Skeletal muscle tissue (tissue), 4 donors: ENCODE data around the gene GLCE. TPM values are rescaled to one million over a fixed set of nuclear protein-coding genes. Genes with fewer than 3 reads are reported as not detected.
"Not testable (repeated sequence)": the region's sequence is repeated elsewhere in the genome, so short reads cannot be mapped to it uniquely, and the experiment has no call there.

Experiments used
- H3K27ac ChIP-seq: one replicate; pipeline ENCODE4 v1.7.0; 2013; ENCODE audit warnings: mild to moderate bottlenecking, low read depth, low read length, inconsistent platforms
- H3K27me3 ChIP-seq, 3 donors: one replicate each; pipeline ENCODE4 v1.7.0; 2013; ENCODE audit warnings: low read length in 3 of 3; ENCODE audit not compliant: control insufficient read depth in 3 of 3, insufficient read depth in 3 of 3
- H3K36me3 ChIP-seq, 3 donors: one replicate each; pipeline ENCODE4 v1.7.0; 2013; ENCODE audit warnings: low read length in 3 of 3; ENCODE audit not compliant: control insufficient read depth in 3 of 3, insufficient read depth in 3 of 3
- H3K4me1 ChIP-seq, 3 donors: one replicate each; pipeline ENCODE4 v1.7.0; 2013; ENCODE audit warnings: low read length in 3 of 3, mild to moderate bottlenecking in 3 of 3; ENCODE audit not compliant: control insufficient read depth in 3 of 3, insufficient read depth in 3 of 3
- H3K4me3 ChIP-seq, 3 donors: one replicate each; pipeline ENCODE4 v1.7.0; 2013; ENCODE audit warnings: low read length in 3 of 3
- H3K9ac ChIP-seq, 3 donors: one replicate each; pipeline ENCODE4 v1.7.0; 2013; ENCODE audit warnings: low read length in 3 of 3, mild to moderate bottlenecking in 3 of 3, moderate library complexity in 2 of 3, low read depth in 1 of 3
- H3K9me3 ChIP-seq, 3 donors: one replicate each; pipeline ENCODE4 v1.7.0; 2013; ENCODE audit warnings: low read length in 3 of 3; ENCODE audit not compliant: control insufficient read depth in 3 of 3
- total RNA-seq: library from RNA; depleted of rRNA; stranded (reverse); fragments of >200 nt; gene quantifications from one replicate; pipeline ENCODE4 v1.2.3, GENCODE V29; 2014
- donor health status: Osteomylitis.

GLCE gene
- total RNA-seq, 1 donor from 2014 or later: 38.6 TPM

- H3K9ac ChIP-seq, H3K4me1 ChIP-seq, H3K27ac ChIP-seq, H3K36me3 ChIP-seq, H3K9me3 ChIP-seq, H3K4me3 ChIP-seq: not testable (repeated sequence)
- H3K27me3 ChIP-seq: peaks cover 38 to 46% (median 44%) of the 10 kb centered on the region in 3 donors
These were observed 140.7 kb downstream of the GLCE start for GRCh38 chr15:69301101-69301500.

DNA sequence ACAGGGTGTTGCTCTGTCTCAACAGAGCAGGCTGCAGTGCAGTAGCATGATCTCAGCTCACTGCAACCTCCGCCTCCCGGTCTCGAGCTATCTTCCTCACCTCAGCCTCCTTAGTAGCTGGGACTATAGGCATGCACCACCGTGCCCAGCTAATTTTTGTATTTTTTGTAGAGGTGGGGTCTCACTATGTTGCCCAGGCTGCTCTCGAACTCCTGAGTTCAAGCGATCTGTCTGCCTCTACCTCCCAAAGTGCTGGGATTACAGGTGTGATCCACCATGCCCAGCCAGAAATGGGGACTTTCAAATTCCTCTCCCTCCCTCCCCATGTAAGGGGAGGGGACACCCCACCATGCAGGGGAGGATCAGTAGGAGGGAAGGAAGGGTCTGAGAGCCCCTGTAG, 141.7 kb downstream of the GLCE start:
- H3K4me3 ChIP-seq, H3K27ac ChIP-seq, H3K4me1 ChIP-seq, H3K36me3 ChIP-seq, H3K9me3 ChIP-seq, H3K9ac ChIP-seq: not testable (repeated sequence)
- peaks cover 38 to 45% (median 44%) of the 10 kb centered on the region in 3 donors for H3K27me3 ChIP-seq

GRCh38 chr15:69302929-69303328, 142.5 kb downstream of the GLCE start:
- H3K27me3 ChIP-seq: peaks cover 36 to 40% (median 37%) of the 10 kb centered on the region in 3 donors
- H3K4me1 ChIP-seq: peaks cover 0 to 4% (median 3%) of the 10 kb centered on the region in 3 donors
- H3K27ac ChIP-seq: no peak overlapping the region
- H3K36me3 ChIP-seq: no peaks in the 10 kb centered on the region
- H3K4me3 ChIP-seq: no peak overlapping the region
- H3K9me3 ChIP-seq: no peaks in the 10 kb centered on the region
- no peak overlapping the region for H3K9ac ChIP-seq

DNA sequence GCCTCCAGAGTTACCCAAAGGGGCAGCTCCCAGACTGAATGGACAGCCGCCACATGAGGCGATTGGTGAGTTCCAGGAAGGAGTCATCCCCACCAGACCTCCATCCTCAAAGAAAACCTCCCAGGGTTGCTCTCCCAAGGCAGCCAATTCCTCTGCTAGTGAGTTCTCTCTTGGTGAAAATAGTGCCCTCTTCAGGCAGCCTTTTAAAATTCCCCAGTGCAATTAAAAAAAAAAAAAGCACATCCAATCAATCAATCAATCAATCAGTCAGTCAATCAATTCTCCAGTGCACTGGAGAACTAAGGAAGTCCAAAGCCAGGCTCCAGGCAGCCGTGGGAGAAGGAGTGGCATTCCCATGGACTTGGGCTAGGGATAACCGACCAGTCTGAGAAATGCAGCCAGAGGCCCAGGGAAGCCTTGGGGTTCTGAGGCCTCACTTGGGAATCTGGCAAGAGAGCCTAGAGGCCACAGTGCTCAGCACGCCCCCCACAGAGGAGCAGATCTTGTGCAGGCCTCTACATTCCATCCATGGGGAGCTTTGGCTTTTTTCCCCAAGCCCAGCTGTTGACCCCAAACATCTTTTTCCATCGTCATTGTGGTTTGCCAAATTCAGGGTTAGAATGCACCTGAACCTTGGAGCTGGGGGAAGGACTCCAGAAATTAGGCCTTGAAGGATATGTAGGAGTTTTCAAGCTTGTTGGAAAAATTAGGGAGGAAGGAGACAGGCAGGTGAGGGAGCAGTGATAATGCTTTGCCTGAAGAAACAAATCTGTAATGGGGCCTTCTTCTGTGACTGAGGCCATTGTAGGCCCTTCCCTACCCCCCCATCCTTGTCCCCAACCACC, 143.1 kb downstream of the GLCE start:
- H3K9ac ChIP-seq: no peak overlapping the region
- no peaks in the 10 kb centered on the region for H3K9me3 ChIP-seq
- H3K27ac ChIP-seq: no peak overlapping the region
- H3K4me1 ChIP-seq: peaks cover 0 to 4% (median 3%) of the 10 kb centered on the region in 3 donors
- H3K27me3 ChIP-seq: peaks cover 31 to 33% (median 33%) of the 10 kb centered on the region in 3 donors
- no peak overlapping the region for H3K4me3 ChIP-seq
- no peaks in the 10 kb centered on the region for H3K36me3 ChIP-seq

DNA sequence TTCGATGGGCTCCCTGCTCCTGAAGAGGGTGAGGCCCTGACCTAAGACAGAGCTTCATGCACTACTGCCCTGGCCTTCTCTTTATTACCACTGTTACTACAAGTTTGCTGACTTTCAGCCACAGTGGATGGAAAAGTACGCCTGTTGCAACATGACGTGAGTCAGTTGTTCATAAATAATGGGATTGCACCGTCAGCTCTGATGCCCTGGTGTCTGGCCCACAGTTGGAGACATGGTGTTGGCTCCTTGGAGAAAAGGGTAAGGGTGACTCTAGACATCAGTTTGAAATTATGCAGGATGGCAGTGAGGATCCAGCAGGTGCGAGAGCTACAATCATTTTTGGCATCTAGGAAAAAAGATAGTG, 143.7 kb downstream of the GLCE start:
- Histone ChIP-seq H3K27ac (no peak overlapping the region), H3K9me3 (no peaks in the 10 kb centered on the region), H3K4me3 (no peak overlapping the region), H3K27me3 (peaks cover 28 to 31% (median 28%) of the 10 kb centered on the region in 3 donors), H3K36me3 (no peaks in the 10 kb centered on the region), H3K9ac (no peak overlapping the region), H3K4me1 (peaks cover 0 to 4% (median 3%) of the 10 kb centered on the region in 3 donors)

- H3K36me3 ChIP-seq: no peaks in the 10 kb centered on the region
- H3K4me3 ChIP-seq: no peak overlapping the region
- peaks cover 17 to 20% (median 18%) of the 10 kb centered on the region in 3 donors for H3K27me3 ChIP-seq
- H3K9me3 ChIP-seq: no peaks in the 10 kb centered on the region
- H3K9ac ChIP-seq: no peak overlapping the region
- no peaks in the 10 kb centered on the region for H3K4me1 ChIP-seq
- no peak overlapping the region for H3K27ac ChIP-seq
These were observed 144.9 kb downstream of the GLCE start for GRCh38 chr15:69305204-69305931.

DNA sequence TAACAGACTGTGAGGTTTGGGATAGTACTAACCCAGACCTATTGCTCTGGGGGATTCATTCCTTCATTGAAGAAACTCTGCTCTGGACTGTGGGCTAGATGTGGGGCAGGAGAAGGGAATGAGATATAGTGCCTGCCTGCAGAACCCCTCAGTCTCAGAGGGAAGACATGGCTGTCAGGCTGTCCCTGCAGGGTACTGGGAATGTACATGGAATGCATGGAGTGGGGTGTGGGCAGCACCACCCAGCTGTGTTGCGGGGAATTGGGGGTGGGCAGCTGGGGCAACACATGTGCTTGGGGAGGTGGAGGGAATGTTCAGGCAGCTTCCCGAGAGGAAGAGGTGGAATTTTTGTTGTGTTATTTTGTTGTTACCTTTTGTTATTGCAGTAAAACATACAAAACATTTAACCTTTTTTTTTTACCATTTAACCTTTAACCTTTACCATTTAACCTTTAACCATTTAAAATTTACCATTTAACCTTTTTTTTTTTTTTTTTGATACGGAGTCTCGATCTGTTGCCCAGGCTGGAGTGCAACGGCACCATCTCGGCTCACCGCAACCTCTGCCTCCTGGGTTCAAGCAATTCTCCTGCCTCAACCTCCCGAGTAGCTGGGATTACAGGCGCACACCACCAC, 145.6 kb downstream of the GLCE start:
- Histone ChIP-seq H3K4me3 (no peak overlapping the region), H3K27ac (no peak overlapping the region), H3K9ac (no peak overlapping the region), H3K9me3 (no peaks in the 10 kb centered on the region), H3K4me1 (no peaks in the 10 kb centered on the region), H3K36me3 (no peaks in the 10 kb centered on the region), H3K27me3 (peaks cover 16 to 20% (median 16%) of the 10 kb centered on the region in 3 donors)

DNA sequence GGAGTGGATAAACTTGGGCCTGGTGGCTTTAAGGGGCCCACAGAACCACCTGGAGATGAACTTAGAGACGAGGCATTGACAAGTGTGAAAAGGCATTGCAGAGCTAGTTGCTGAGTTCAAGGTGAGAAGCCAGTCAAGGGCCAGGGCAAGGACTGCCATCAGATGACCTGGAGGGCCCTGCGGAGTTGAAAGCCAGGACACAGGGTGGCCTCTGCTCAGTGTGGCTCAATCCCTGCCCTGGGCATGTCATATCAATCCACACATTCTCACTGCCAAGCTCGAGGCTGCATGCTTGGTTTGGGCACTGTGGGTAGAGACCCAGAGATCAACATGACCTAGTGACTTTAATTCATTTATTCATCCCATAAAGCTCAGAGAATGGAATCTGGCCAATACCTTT, 147.5 kb downstream of the GLCE start:
- H3K36me3 ChIP-seq: no peaks in the 10 kb centered on the region
- no peaks in the 10 kb centered on the region for H3K9me3 ChIP-seq
- H3K27ac ChIP-seq: no peak overlapping the region
- peaks cover under 1 to 6% (median under 1%) of the 10 kb centered on the region in 3 donors for H3K27me3 ChIP-seq
- no peak overlapping the region for H3K9ac ChIP-seq
- no peaks in the 10 kb centered on the region for H3K4me1 ChIP-seq
- H3K4me3 ChIP-seq: no peak overlapping the region

DNA sequence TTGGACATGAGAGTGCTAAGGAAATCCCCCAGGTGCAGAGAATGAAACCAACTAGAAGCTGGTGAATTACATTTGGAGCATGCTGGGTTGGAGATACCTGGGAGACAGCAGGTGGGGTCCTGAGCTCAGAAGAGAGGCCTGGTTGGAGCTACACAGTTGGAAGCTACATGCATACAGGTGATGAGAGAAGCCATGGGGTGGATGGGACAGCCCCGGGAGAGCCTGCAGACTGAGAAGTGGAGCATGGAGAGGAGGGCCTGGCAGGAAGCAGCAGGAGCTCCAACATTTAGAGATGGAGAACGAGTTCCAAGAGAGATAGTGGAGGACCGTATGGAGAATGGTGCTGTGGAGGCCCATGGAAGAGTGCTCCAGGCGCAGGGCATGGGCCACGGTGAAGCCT, 148.5 kb downstream of the GLCE start:
- H3K4me3 ChIP-seq: no peak overlapping the region
- no peaks in the 10 kb centered on the region for H3K4me1 ChIP-seq
- no peaks in the 10 kb centered on the region for H3K9me3 ChIP-seq
- no peak overlapping the region for H3K9ac ChIP-seq
- no peak overlapping the region for H3K27ac ChIP-seq
- no peaks in the 10 kb centered on the region for H3K36me3 ChIP-seq
- H3K27me3 ChIP-seq: peaks cover 0 to 6% (median 0%) of the 10 kb centered on the region in 3 donors

DNA sequence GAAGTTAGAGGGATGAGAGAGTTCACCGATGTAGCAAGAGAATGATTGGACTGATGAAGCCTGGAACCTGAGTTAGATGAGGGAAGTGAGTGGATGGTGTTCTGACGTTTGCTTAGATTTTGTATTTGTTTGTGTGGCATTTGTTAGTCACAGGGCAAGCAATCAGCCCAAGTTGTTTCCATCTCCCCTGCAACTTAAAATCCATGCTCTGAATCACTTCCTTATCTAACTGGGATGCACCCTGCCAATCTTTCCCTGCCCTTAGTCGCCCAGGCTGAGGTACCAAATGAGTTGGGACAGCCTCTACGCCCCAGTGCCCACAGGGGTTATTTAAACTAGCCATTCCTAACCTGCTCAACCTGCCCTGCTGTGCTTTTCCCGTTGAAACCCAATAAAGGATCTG, 150.9 kb downstream of the GLCE start:
- no peaks in the 10 kb centered on the region for H3K36me3 ChIP-seq
- H3K4me1 ChIP-seq: no peaks in the 10 kb centered on the region
- H3K4me3 ChIP-seq: no peak overlapping the region
- H3K27me3 ChIP-seq: peaks cover 0 to 6% (median 0%) of the 10 kb centered on the region in 3 donors
- no peak overlapping the region for H3K27ac ChIP-seq
- no peaks in the 10 kb centered on the region for H3K9me3 ChIP-seq
- no peak overlapping the region for H3K9ac ChIP-seq
